HG03196 (cell line): ENCODE data around the gene PLXNB3.

Experiments used
- ATAC-seq: cut with Tn5 transposase; IDR thresholded peaks from one replicate; pipeline ENCODE4 v1.9.1; 2021; ENCODE audit not compliant: unreplicated experiment

PLXNB3 gene

GRCh38 chrX:153791104-153791852 is 27.2 kb downstream of the PLXNB3 start:
- no peak for ATAC-seq

DNA sequence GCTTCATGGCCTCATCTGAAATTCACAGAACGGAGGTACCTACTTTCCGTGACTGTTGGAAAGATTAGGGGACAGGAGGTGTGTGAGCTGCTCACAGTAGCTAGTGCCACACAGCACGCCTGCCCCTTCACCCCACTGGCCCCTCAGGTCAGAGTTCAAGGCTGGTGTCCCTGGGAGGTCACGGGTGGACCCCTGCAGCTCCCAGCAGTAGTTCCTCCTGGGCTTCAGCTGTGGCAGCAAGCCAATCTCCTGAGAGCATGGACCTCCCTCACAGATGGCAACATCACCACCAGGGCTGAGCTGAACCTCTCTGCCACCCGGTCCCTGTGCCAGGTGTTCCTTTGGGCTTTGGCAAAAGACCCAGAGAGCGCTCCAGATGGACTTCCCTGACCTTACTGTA is 28.3 kb downstream of the PLXNB3 start:
- ATAC-seq, result no peak

DNA sequence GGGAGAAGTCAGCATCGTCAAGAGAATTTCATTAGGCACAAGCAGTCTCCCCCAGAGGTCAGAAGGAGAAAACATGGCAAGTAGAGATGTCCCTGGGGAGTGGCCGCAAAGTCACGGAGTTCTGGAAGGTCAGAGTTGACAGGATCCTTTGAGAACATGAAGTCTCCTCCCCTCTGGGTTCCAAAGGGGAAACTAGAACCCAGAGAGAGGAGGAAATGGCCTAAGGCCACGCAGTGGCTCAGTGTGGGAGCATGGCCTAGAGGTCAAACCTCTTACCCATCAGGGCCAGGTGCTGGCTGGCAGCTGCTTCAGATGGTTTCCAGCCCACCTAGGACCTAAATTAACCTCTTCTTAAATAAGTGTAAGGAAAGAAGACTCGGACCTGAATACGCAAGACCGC is 29.2 kb downstream of the PLXNB3 start:
- ATAC-seq, result no peak

GRCh38 chrX:153794018-153794896 is 30.2 kb downstream of the PLXNB3 start, which contains the start of the genes IDH3G and SSR4:
Gene IDH3G (minus strand): TSS chrX:153794375. CDS start chrX:153794326, 49 bp downstream.
Gene SSR4 (plus strand): TSS chrX:153794668. CDS start chrX:153794688, 20 bp downstream.
- peak; percentile 91 for ATAC-seq

DNA sequence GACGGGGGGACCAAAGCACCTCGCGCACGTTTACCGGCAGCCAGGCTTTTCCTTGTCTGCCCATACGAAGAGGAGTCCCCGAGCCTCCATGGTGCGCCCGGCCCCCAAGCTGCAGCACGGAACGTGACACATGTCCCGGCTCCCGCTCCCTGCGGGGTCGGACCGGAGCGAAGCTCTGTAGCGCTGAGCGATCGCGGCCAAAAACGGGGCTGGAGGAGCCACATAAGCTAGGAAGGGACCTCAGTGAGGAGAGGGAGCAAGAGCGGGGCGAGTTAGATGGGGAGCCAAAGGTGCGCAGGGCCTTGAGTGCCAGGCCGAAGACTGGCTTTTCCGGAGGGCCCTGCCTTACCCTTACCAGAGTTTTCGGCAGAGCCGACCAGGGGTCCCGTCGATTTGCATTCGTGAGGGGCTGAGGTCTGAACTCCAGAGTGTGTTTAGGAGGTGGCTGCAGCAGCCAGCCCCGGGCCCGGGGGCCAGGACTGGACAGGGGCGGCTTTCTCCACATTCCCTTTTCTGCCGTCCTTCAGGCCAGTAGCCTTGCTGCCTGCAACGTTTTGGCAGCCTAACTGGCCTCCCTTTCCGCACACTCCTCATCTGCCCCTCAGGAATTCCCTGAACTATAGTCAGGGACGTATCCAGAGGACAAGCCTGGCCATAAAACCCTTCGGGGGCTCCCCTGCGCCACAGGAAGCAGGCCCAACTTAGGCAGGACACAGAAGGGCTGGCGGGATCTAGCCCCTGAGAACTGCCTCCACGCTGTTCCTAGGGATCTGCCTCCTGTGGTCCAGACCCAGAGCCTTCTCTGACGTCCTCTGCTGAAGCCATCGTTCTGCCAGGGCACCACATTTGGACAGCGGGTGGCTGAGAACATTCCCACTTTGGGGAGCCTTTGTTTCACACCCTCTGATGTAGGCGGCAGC is 31.1 kb downstream of the PLXNB3 start:
- ATAC-seq, result no peak

DNA sequence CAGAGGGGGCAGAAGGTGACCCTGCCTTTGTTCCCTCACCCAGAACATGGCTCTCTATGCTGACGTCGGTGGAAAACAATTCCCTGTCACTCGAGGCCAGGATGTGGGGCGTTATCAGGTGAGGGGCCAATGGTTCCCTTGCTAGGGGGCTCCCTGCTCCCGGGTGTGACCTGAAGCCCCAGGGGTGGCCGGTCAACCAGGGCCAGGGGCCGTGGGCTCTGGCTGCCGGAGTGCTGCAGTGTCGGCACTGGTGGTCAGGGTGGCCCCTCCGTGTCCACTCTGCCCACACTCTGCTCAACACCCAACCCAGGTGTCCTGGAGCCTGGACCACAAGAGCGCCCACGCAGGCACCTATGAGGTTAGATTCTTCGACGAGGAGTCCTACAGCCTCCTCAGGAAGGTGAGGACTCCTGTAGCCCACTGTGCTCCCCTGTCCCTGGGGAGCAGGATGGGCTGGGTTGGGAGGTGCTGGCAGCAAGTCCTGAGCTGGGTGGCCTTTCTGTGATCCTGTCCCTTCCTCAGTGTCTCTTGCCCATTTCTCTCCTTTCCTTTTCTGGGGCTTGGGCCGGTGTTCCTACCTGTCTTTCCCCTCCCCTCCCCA is 33.5 kb downstream of the PLXNB3 start:
- ATAC-seq, result no peak

DNA sequence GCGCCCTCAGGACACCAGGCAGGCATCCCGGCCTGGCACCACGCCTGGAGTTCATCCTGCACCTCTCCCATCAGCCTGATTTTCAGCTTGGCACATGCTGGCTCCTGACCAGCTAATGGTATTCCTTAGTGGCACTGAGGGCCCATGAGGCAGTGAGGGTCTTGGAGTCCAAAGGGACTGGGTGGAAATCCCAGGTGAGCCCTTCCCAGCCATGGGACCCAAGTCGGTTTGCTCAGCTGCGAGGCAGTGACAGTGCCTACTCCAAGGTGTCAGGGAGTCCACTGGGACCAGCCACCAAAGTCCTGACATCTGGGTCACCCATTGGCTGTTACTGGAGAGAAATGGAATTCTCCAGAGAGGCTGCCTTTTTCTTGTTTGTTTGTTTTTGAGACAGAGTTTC is 35.3 kb downstream of the PLXNB3 start:
- ATAC-seq, result no peak

- ATAC-seq, result no peak
Measured at GRCh38 chrX:153800177-153800722, 36.2 kb downstream of the PLXNB3 start.

- no peak for ATAC-seq
Measured at GRCh38 chrX:153800746-153801145, 36.7 kb downstream of the PLXNB3 start.

DNA sequence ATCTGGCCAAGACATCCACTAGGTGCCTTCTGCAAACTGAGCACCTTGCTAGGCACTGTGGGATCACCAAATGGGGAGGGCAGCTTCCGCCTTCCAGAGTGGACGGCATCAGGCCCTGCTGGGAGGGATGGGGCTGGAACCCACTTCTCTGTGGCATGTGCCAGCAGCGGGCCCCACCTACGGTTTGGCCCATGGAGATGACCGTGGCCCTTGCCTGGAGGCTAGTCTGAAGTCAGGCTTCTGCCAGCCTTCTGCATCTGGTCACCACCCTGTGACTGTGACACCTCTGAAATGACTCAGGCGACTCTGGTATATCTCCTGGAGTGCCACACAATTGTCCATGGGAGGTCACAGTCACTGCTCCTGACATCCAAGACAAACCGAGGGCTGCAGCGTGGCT is 37.6 kb downstream of the PLXNB3 start:
- no peak for ATAC-seq

GRCh38 chrX:153802513-153803045 is 38.5 kb downstream of the PLXNB3 start:
- ATAC-seq, result no peak

GRCh38 chrX:153803211-153804099 is 39.4 kb downstream of the PLXNB3 start:
- ATAC-seq, result no peak

DNA sequence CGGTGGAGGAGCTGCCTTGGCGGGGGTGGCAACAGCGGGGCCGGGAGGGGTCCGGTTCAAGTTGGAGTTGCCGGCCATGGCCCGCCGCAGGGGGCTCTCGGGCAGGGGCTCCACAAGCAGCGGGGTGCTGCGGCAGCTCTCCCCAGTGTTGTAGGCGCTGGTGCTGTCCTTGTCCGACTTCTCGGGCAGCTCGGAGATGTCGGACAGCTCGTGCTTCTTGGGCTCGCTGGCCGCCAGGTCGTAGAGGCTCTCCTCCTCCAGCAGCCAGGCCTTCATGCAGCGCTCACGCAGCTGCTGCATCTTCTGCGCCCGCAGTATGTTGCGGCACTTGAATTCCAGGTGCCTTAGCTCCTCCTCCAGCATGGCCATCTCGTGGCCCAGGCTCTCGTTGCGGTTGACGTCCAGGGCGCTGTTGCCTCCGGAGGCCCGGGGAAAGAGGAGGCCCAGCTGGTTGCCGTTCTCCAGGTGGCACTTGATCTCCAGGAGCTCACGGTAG is 40.1 kb downstream of the PLXNB3 start:
- ATAC-seq, result no peak

GRCh38 chrX:153804621-153805020 is 40.6 kb downstream of the PLXNB3 start:
- ATAC-seq, result no peak

- no peak for ATAC-seq
Measured at GRCh38 chrX:153805436-153805835, 41.4 kb downstream of the PLXNB3 start.

- ATAC-seq, result no peak
Measured at GRCh38 chrX:153806999-153807575, 43.0 kb downstream of the PLXNB3 start.

DNA sequence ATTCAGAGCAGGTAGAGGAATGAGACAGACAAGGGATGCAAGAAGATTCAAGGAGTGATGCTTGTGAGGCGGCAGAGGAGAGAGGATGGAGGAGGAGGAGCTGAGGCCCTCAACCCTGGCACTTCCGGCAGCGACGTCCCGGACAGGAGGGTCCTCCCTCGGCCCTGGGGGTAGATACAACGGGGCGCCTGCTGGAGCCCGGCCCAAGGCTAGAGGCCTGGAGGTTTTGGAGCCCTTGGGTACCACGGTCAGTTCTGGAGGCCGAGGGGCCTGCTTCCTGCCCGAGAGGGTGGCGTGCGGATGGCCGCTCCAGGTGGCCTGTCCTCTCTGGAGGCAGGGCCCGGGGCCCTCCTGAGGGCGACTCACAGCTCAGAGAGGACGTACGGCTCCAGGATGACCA is 43.9 kb downstream of the PLXNB3 start:
- no peak for ATAC-seq

- no peak for ATAC-seq
Measured at GRCh38 chrX:153812220-153812619, 48.2 kb downstream of the PLXNB3 start.
